ENCODE data around the gene RAB40C. TPM values are rescaled to one million over a fixed set of nuclear protein-coding genes. Genes with fewer than 3 reads are reported as not detected.
A peak's percentile ranks its signal among the peaks of the same experiment; 100 is the strongest.

RAB40C gene
- total and polyA plus RNA-seq, 9 of the 15 experiments (the other 6 are each of a cell fraction or from before 2014, with no cell fraction given) = 0.17 to 23.4 (median 8.7) TPM

- no peak for TF ChIP-seq ZBTB11 (CRISPR knock-in tag; IDR thresholded peaks at IDR 0.05)
- peak; percentile 17; the same call in 1 of the 2 replicates for TF ChIP-seq KDM2B (CRISPR knock-in tag; IDR thresholded peaks at IDR 0.05)
- TF ChIP-seq ARID2 (IDR thresholded peaks at IDR 0.05) = no peak
- TF ChIP-seq HMGXB4 (CRISPR knock-in tag; IDR thresholded peaks at IDR 0.05) = peak; percentile 54; the same call in 1 of the 2 replicates
- no peak for TF ChIP-seq TRIM25 (IDR thresholded peaks at IDR 0.05; ENCODE audit: borderline replicate concordance)
- TF ChIP-seq FOXP1 (CRISPR knock-in tag; IDR thresholded peaks at IDR 0.05) = peak; percentile 37; the same call in 1 of the 2 replicates
- peak; percentile 77; the same call in 1 of the 2 replicates for TF ChIP-seq ZNF282 (CRISPR knock-in tag; IDR thresholded peaks at IDR 0.05)
- TF ChIP-seq SAFB2 (IDR thresholded peaks at IDR 0.05; ENCODE audit: borderline replicate concordance, low read depth, low read length, severe bottlenecking) = no peak
- TF ChIP-seq HNRNPUL1 (IDR thresholded peaks at IDR 0.05; ENCODE audit: low read length) = no peak
- TF ChIP-seq HMG20B (CRISPR knock-in tag; IDR thresholded peaks at IDR 0.05) = no peak; the same call in 1 of the 2 replicates
- peak; percentile 79 for TF ChIP-seq ZFX (CRISPR knock-in tag; IDR thresholded peaks at IDR 0.05)
- peak in 1 of 2 experiments; percentile 37; a peak in 1 of 4 replicates for TF ChIP-seq TEAD1 (CRISPR knock-in tag; IDR thresholded peaks at IDR 0.05)
- TF ChIP-seq SAP30 (IDR thresholded peaks at IDR 0.05; ENCODE audit: borderline replicate concordance, insufficient read depth, low read depth, low read length, poor library complexity, severe bottlenecking) = peak; percentile 77
- no peak for TF ChIP-seq GATAD2B (IDR thresholded peaks at IDR 0.05; ENCODE audit: borderline replicate concordance)
- no peak for TF ChIP-seq WHSC1 (IDR thresholded peaks at IDR 0.05; ENCODE audit: low read length)
- TF ChIP-seq ZNF408 (CRISPR knock-in tag; IDR thresholded peaks at IDR 0.05; ENCODE audit: low read depth) = no peak
- peak; percentile 17 for TF ChIP-seq PHF20 (IDR thresholded peaks at IDR 0.05; ENCODE audit: partially characterized antibody)
- TF ChIP-seq SNIP1 (IDR thresholded peaks at IDR 0.05; ENCODE audit: low read depth) = peak; percentile 75
- TF ChIP-seq ELF2 (CRISPR knock-in tag; IDR thresholded peaks at IDR 0.05) = no peak
- no peak for TF ChIP-seq ZNF253 (CRISPR knock-in tag; conservative IDR thresholded peaks at IDR 0.05)
- TF ChIP-seq PHF8 (IDR thresholded peaks at IDR 0.05; ENCODE audit: borderline replicate concordance, low read length) = peak; percentile 72; the same call in 1 of the 2 replicates
Observed at GRCh38 chr16:590188-590814, 435 bp downstream of the RAB40C start (continued).
